ENCODE measurements around the gene MAML3.

The MAML3 gene

GRCh38 chr4:139768896-139769295, 385.1 kb downstream of the MAML3 start:
- no peak for DNase-seq

DNA sequence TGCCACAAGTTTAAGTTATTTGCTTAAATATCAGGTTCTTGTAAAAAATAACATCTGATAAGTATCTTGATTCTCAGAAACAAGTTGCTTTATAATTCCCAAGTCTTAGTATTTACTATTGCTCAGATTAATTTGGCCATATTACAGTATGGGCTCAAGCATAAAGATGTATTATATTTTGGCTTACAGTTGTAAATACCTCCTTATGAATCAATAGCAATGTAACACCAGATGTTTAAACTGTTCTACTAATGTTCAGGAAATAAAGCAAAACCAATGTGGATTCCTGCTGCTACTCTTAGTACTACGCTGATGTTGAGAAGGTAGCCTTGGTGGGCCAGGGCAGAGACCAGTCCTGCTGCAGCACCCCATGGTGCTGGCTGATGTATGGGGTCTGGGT, 385.6 kb downstream of the MAML3 start:
- DNase-seq, result no peak

DNA sequence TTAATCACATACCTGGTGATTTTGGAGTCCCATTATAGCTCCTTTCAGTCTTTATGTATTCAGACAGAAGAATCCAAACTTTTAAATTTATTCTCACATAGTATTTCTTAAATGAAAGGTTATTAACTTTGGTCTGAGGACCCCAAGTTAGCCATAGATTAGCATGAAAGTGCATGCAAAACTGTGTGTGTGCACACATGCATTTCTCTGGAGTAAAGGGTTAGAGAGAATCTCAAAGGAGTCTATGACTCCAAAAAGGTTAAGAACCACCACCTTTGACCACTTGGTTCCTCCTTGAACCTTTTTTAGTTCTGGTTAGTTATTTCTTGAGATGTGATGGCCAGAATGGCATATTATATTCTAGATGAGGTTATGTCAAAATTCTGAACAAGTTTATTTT, 386.4 kb downstream of the MAML3 start:
- no peak for DNase-seq

DNA sequence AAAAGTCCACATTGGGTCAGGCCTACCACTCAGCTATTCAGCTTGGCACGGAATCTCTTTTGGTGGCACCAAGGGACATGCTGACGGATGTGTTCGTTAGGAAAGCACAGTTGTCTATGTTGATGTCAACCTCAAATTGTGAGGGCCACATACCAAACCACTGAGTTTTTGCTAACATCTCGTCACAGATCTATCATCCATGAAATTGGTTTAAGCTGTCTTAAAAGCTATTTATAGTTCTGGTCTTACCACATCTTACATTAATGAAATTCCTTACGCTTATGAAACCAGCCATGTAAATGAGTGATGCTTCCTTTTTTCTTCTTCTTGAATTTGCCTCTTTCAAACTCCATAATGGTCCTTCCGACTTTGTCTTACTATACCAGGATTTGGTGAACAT, 386.8 kb downstream of the MAML3 start:
- peak; percentile 16 for DNase-seq

GRCh38 chr4:139764686-139765310, 389.2 kb downstream of the MAML3 start:
- no peak for DNase-seq

DNA sequence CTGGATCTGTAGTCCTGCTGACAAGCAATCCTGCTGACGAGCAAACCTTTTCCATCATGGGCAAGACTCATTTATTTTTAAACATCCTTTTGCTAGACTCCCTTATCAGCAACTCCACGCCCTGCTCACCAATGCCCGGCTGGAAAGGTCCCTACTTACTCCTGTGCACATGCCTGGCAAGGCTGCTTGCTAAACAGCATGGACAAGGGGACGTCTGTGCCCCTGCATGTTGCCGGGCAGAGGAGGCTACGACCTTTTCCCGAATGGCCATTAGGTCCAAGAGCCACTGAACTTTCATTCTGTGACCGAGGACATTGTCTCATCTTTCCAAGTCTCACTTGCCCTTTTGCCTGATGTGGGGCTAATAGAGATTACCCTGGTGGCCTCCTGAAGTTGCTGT, 389.8 kb downstream of the MAML3 start:
- DNase-seq, result no peak

DNA sequence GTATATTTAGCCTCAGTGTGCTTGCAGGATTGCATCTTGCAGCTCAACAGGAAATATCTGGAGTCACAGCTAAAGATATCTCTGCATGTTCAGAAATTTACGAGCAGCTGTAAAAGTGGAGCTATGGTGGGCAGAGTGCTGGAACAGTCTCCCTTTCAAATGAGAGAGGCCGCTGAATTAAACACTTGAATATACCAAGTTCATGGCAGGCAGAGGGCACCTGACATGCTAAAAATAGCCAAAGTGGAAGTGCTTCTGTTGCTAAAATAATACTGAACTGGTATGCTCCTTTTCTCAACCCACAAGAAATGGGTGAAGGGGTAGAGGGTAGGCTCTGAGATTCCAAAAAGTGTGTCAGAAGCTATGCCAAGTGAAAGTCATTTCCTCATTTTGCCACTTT, 390.3 kb downstream of the MAML3 start:
- DNase-seq, result peak; percentile 15

- DNase-seq, result peak; percentile 12
Observed at GRCh38 chr4:139763205-139763604, 390.8 kb downstream of the MAML3 start.

GRCh38 chr4:139762720-139763119, 391.3 kb downstream of the MAML3 start:
- DNase-seq, result no peak

- peak; percentile 57 for DNase-seq
Observed at GRCh38 chr4:139761461-139761860, 392.5 kb downstream of the MAML3 start.

DNA sequence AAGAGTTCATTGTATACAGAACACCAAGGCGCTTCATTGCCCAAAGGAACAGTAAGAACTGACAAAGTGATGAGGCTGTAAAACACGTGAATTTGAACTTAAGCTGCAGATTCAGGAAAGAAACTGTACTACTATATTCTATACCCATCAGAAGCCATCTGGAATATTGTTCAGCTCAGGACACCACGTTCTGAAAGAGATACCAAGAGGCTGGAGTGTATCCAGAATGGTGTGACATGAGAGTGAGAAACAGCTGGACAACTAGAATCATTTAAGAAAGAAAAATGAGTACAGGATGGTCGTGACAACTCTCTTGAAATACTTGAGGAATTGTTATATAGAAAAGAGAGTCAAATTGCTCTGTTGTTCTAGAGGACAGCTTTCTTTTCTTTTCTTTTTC, 393.4 kb downstream of the MAML3 start:
- no peak for DNase-seq

DNA sequence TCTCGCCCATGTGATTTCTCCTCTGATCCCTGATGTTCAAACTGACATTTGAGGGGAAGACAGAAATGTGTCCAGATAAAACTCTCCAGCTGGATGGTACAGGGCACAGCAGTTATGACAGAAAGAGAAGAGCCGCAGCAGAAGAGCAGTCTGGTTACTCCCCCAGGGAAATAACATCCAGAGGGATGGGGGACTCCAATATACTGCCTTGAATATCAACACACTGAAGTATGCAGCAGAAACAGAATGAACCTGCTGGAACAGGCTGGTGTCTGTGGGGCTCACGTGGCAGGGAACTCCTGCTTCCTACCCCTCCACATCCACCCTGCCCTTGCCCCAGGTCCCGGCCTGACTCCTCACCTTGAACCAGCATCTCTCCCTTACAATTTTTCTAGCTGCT, 394.9 kb downstream of the MAML3 start:
- DNase-seq, result peak; percentile 38

DNA sequence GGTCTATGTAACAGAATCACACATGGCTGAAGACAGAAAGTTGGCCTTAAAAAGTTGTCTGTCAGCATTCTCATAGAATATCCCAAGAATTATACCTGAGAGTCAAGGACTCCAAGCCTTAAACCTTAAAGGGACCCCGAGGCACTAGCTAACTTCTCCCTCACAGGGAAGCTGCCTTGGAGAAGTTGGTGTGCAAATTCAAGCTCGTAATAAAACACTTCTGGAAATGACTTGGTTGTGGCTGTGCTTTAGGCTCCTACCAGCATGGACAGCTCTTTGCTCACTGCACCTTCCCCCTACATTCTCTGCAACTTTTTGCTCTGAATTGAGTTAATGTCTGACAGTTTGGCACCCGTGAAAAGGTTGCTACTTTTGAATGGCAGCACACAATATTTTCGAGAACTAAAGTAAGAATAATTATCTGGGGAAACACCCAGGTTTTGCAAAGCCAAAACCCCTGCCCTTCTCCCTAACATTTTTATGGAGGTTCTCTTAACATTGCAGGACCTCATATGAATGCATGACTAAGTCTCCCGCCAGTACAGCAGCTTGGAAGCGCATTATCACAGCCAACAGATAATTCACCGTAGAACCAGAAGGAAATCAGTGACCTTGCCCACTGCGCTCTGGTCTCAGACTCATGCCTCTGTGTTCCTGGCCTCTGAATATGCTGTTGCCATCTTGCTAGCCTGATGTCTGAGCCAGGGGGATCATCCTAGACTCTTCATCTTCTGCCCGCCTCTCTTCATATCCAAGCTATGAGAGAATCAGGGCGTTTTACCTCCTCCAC, 397.4 kb downstream of the MAML3 start:
- no peak for DNase-seq

DNA sequence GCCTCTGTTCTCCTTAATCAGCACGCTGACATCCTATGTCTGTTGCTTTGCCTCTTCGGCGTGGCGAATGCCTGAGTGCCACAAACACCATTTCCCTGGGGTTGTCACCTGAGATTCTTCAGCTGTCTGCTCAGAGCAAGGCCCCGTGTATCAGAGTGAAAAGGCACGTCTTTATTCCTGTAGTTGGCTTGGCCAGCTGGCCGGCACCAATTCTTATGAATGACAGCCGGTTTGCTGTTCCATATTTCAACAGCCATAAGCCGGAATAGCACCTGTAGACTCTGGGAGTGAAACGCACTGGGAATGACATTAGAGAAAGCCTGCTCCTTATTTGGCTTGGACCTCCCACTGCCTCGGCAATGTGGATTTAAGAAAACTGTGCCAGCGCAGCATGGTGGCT, 399.0 kb downstream of the MAML3 start:
- peak; percentile 39 for DNase-seq

DNA sequence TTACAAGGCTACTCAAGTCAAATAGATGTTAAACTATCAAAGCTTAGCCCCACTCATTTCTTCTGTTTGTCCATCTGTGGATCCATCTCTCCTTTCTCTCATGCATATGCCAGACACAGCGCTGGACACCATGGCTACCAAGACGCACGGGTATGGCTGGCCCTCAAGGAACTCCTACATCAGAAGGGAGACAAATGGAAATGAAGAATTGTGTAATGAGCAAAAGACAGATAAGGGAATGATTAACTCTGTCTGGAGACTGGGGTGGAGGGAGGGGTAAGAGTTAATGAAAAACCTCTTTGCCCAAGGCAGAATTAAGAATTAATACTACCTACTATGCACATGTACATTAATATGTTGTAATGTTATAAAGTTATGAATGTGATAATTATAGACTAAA, 400.3 kb downstream of the MAML3 start:
- DNase-seq, result no peak

GRCh38 chr4:139749835-139750498, 404.0 kb downstream of the MAML3 start:
- DNase-seq, result no peak

GRCh38 chr4:139749338-139749737, 404.6 kb downstream of the MAML3 start:
- no peak for DNase-seq

- DNase-seq, result peak; percentile 88
Observed at GRCh38 chr4:139746431-139747171, 407.4 kb downstream of the MAML3 start.

DNA sequence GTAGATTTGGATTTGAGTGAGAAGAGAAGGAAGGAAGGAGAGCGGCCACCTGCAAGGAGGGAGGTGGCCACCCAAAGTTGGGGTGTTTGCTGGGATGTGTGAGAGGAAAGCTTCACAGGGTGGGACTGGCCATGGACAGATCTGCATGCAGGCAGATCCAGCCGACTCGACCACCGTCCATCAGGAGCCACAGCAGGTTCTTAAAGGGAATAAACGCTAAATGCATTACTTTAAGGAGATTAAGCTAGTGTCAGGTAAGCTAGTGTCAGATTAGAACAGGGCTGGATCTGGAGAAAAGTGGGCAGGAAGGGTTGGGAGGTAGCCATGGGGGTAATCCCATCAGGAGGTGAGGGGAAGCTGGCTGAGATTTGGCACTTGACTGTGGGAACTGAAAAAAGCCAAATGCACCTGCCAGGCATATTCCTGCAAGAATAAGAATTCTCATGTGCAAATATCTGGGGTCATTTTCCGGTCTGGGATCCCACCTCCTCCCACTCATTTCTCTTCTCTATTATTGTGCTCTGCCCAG, 408.8 kb downstream of the MAML3 start:
- no peak for DNase-seq

DNA sequence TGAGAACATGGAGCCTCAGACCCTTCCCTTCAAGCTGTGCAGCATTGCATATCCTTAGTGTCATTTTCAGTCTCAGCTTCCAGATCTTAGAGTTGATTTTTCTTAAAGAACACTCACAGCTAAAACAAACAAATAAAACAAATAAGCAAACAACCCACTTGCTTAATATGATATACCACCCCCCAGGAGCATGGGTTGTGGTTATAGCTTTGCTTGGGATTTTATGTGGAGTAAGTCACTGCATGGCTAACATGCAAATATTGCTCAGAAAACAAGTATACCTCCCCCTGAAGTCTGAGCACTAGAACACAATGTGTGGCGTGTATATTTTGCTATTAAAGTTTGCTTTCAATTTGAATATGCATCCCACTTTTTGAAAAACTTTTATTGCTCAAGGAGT, 409.8 kb downstream of the MAML3 start:
- DNase-seq, result no peak

GRCh38 chr4:139743027-139743426, 411.0 kb downstream of the MAML3 start:
- DNase-seq, result no peak

DNA sequence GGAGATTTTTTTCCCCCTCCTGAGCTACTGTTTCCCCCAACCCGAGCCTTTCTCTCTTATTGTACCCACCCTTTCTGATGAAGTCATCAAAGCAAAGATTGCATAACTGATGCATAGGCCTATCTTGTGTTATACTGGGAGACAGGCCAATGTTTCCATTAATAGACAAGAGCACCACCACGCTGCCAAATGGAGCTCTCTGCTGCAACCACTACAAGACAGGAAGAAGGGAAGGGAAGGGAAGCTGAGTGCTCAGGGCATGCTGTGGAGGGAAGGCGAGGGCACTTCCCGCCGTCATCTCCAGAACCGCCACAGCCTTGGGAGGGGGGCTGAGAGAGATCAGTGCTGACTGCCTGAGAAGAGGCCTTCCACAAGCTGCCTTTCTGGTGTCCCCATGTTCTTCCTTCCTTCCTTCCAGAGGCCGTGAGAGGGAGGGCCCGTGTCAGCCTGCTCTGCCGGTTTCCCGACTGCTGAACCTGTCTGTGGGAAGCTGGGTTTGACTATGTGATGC, 413.4 kb downstream of the MAML3 start:
- DNase-seq, result peak; percentile 85

- no peak for DNase-seq
Observed at GRCh38 chr4:139740121-139740520, 413.9 kb downstream of the MAML3 start.
